DND-41 (cell line): Measurements from ENCODE around the gene KCNJ13.

Experiments
- CTCF ChIP-seq: IDR thresholded peaks from 2 replicates; pipeline ENCODE4 v1.5.1; 2012; ENCODE audit warnings: borderline replicate concordance, low read length, moderate library complexity, mild to moderate bottlenecking; ENCODE audit not compliant: poor library complexity, severe bottlenecking; ENCODE audit errors: extremely low read depth
- EZH2 ChIP-seq: IDR thresholded peaks from 3 replicates; pipeline ENCODE4 v1.6.1; 2012; ENCODE audit warnings: borderline replicate concordance, low read depth, mild to moderate bottlenecking, moderate library complexity, low read length, inconsistent platforms; ENCODE audit not compliant: severe bottlenecking

- TF ChIP-seq EZH2: no peak
- TF ChIP-seq CTCF: no peak
Observed at GRCh38 chr2:232817756-232818155, 41.4 kb upstream of the KCNJ13 start.
